ENCODE results near the gene PPIP5K2.

Gene PPIP5K2

DNA sequence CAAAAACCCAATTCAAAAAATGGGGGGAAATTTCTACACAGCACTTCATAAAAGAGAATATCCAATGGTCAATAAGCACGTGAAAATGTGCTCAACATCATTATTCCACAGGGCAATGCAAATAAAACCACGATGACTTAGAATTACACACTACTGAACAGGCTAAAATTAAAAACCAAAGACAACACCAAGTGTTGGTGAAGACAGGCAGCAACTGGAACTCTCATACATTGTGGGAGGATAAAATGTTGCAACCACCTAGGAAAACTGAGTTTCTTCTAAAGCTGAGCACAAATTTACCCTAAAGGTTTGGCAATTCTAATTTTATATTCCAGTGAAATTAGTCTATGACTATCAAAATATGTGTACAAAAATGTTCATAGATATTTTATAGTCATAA, 9.7 kb upstream of the PPIP5K2 start:
- no peak for TF ChIP-seq ZFX (IDR thresholded peaks at IDR 0.05)
- TF ChIP-seq, protein P1, sequence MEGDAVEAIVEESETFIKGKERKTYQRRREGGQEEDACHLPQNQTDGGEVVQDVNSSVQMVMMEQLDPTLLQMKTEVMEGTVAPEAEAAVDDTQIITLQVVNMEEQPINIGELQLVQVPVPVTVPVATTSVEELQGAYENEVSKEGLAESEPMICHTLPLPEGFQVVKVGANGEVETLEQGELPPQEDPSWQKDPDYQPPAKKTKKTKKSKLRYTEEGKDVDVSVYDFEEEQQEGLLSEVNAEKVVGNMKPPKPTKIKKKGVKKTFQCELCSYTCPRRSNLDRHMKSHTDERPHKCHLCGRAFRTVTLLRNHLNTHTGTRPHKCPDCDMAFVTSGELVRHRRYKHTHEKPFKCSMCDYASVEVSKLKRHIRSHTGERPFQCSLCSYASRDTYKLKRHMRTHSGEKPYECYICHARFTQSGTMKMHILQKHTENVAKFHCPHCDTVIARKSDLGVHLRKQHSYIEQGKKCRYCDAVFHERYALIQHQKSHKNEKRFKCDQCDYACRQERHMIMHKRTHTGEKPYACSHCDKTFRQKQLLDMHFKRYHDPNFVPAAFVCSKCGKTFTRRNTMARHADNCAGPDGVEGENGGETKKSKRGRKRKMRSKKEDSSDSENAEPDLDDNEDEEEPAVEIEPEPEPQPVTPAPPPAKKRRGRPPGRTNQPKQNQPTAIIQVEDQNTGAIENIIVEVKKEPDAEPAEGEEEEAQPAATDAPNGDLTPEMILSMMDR (conservative IDR thresholded peaks at IDR 0.05), result no peak
- H3K27ac ChIP-seq, result no peak overlapping the region

GRCh38 chr5:103111468-103111867, 8.6 kb upstream of the PPIP5K2 start:
- no peak overlapping the region for H3K27ac ChIP-seq
- TF ChIP-seq ZFX (IDR thresholded peaks at IDR 0.05), result no peak
- TF ChIP-seq, protein P1 (conservative IDR thresholded peaks at IDR 0.05), result no peak

GRCh38 chr5:103112910-103113309, 7.2 kb upstream of the PPIP5K2 start:
- TF ChIP-seq, protein P1 (conservative IDR thresholded peaks at IDR 0.05), result no peak
- no peak for TF ChIP-seq ZFX (IDR thresholded peaks at IDR 0.05)
- H3K27ac ChIP-seq, result no peak overlapping the region

DNA sequence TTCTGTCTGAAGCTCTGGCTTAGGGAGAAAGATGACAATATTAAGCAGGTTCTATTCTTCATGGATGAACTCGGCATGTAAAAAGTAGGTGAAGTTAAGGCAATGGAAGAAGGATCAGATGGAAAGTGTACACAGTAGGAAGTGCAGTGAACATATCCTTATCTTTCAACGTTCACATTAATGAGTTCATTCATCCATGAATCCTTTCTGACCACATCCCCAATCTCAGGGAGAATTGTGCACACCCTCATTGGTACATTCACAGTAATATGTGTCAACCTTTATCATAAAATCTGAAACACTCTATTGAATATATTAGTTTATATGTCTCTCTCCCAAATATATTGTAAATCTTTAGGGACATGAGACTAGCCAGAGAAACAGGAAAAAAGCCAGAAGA, 5.7 kb upstream of the PPIP5K2 start:
- TF ChIP-seq, protein P1 (conservative IDR thresholded peaks at IDR 0.05), result no peak
- no peak for TF ChIP-seq ZFX (IDR thresholded peaks at IDR 0.05)

DNA sequence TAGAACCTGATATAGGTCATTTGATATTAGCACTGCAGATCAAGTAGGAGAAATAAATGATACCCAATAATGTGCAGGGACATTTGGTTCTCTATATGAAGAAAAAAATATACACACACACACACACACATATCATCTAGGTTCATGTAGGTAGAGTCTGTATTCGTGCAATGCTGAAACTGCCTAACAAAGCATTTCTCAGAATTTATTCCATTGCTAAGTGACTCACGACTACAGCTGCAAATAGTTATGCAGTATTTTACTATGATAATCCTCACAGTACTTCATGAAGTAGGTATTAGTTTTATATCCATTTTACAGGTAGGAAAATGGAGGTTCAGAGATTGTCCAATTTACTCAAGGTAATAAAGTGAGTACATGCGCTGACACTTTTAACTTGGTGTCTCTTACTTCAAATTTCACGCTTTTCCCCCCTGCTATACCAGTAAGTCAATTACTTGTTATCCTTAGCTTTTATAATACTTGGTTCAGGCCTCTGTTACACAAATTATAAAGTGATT, 2.6 kb upstream of the PPIP5K2 start:
- TF ChIP-seq ZFX (IDR thresholded peaks at IDR 0.05), result no peak
- TF ChIP-seq, protein P1 (conservative IDR thresholded peaks at IDR 0.05), result no peak
- H3K27ac ChIP-seq, result no peak overlapping the region

More for the DNA sequence above, 5.7 kb upstream of the PPIP5K2 start:
- H3K27ac ChIP-seq, result no peak overlapping the region

- TF ChIP-seq, protein P1 (conservative IDR thresholded peaks at IDR 0.05), result no peak
- TF ChIP-seq ZFX (IDR thresholded peaks at IDR 0.05), result no peak
- H3K27ac ChIP-seq, result peak overlapping the region; percentile 84
Observed at GRCh38 chr5:103119070-103119764, 884 bp upstream of the PPIP5K2 start.

DNA sequence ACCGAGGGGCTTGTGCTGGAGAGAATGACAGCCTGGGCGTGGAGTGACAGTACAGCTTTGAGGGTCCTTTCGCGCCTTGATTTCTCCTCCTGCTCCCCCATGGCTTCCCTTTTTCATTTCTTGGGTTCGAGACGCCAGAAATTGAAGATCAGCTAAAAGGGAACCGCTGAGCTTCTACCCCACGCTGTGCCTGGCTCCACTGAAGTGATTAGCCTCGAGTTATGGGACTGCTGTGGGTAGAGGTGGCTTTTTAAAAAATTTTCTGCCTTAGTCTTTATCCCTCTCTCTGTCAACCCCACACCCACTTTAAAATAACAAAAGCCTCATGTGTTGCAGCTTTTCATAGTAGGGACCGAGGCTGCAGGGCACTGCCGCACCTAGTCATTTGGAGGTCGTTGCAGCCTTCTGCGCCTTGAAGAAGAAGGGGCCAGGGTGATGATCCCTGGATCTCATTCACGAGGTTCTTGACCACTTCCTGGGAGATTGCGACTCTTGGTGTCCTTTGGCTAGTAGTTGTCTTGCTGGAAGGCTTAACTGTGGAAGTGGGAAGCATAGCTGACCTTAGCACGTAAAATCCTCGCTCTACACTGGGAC, 603 bp downstream of the PPIP5K2 start:
- peak overlapping the region; percentile 84 for H3K27ac ChIP-seq
- no peak for TF ChIP-seq ZFX (IDR thresholded peaks at IDR 0.05)
- TF ChIP-seq, protein P1 (conservative IDR thresholded peaks at IDR 0.05), result no peak

All from C4-2B (cell line).